Activated naive CD4-positive, alpha-beta T cell treated with Interleukin-2 at 50 U/mL for 16 hours (primary cell): ENCODE data around the gene FICD.

Experiments
- DNase-seq: peaks from one replicate; pipeline ENCODE4 v3.0.0-alpha.2; 2020

FICD gene

GRCh38 chr12:108567406-108568337 is 52.6 kb downstream of the FICD start:
- DNase-seq = no peak

- peak; percentile 73 for DNase-seq
Observed at GRCh38 chr12:108568338-108569154, 53.5 kb downstream of the FICD start.
